Nephron progenitor cell (in vitro differentiated cells): ENCODE results near the gene PRPF38B.
"Not testable (repeated sequence)": the region's sequence is repeated elsewhere in the genome, so short reads cannot be mapped to it uniquely, and the experiment has no call there.

Experiments
- DNase-seq: peaks from one replicate; pipeline ENCODE4 v3.0.0; 2021
- H3K27ac Mint-ChIP-seq: 2 replicates; pipeline ENCODE4 v1.8.0; 2021; ENCODE audit warnings: mild to moderate bottlenecking, moderate library complexity, mixed read lengths
- H3K27me3 Mint-ChIP-seq: 2 replicates; pipeline ENCODE4 v1.8.0; 2021; ENCODE audit warnings: mild to moderate bottlenecking, low read depth, mixed read lengths; ENCODE audit not compliant: poor library complexity
- H3K36me3 Mint-ChIP-seq: 2 replicates; pipeline ENCODE4 v1.8.0; 2021; ENCODE audit warnings: low read depth, mixed read lengths
- H3K4me1 Mint-ChIP-seq: 2 replicates; pipeline ENCODE4 v1.8.0; 2021; ENCODE audit warnings: mixed read lengths
- H3K4me3 Mint-ChIP-seq: 2 replicates; pipeline ENCODE4 v1.8.0; 2021; ENCODE audit warnings: mild to moderate bottlenecking, moderate library complexity, mixed read lengths
- H3K9me3 Mint-ChIP-seq: 2 replicates; pipeline ENCODE4 v1.8.0; 2021; ENCODE audit warnings: mild to moderate bottlenecking, moderate library complexity, mixed read lengths
- CTCF ChIP-seq: fragments of 200-600 bp; sonication (generic); IDR thresholded peaks from 2 replicates; pipeline ENCODE4 v1.5.0; 2021; ENCODE audit warnings: antibody characterized with exemption

The PRPF38B gene

GRCh38 chr1:108701176-108701849 lies 9.2 kb downstream of the PRPF38B start:
- Mint-ChIP-seq H3K4me3 (no peak overlapping the region), H3K9me3 (no peaks in the 10 kb centered on the region), H3K4me1 (no peaks in the 10 kb centered on the region), H3K36me3 (peaks cover 66% of the 10 kb centered on the region), H3K27ac (no peak overlapping the region), H3K27me3 (peaks cover 4% of the 10 kb centered on the region)
- no peak for DNase-seq
- TF ChIP-seq CTCF: no peak

- H3K27me3 Mint-ChIP-seq, H3K4me3 Mint-ChIP-seq, H3K9me3 Mint-ChIP-seq, H3K4me1 Mint-ChIP-seq, H3K27ac Mint-ChIP-seq, DNase-seq: not testable (repeated sequence)
- peaks cover 58% of the 10 kb centered on the region for H3K36me3 Mint-ChIP-seq
Measured at GRCh38 chr1:108702109-108702508, 10.0 kb downstream of the PRPF38B start.

GRCh38 chr1:108703939-108704338 lies 11.8 kb downstream of the PRPF38B start:
- no peak for DNase-seq
- H3K36me3 Mint-ChIP-seq: peaks cover 40% of the 10 kb centered on the region
- peaks cover 19% of the 10 kb centered on the region for H3K27me3 Mint-ChIP-seq
- H3K27ac Mint-ChIP-seq: no peak overlapping the region
- H3K9me3 Mint-ChIP-seq: no peaks in the 10 kb centered on the region
- no peaks in the 10 kb centered on the region for H3K4me1 Mint-ChIP-seq
- no peak for TF ChIP-seq CTCF
- no peak overlapping the region for H3K4me3 Mint-ChIP-seq

- Mint-ChIP-seq H3K36me3 (peaks cover 34% of the 10 kb centered on the region), H3K9me3 (no peaks in the 10 kb centered on the region), H3K4me3 (no peak overlapping the region), H3K27me3 (peaks cover 20% of the 10 kb centered on the region), H3K4me1 (no peaks in the 10 kb centered on the region), H3K27ac (no peak overlapping the region)
- DNase-seq: no peak
- TF ChIP-seq CTCF: no peak
Measured at GRCh38 chr1:108704496-108704895, 12.4 kb downstream of the PRPF38B start.

GRCh38 chr1:108706643-108707042 lies 14.5 kb downstream of the PRPF38B start:
- H3K9me3 Mint-ChIP-seq: no peaks in the 10 kb centered on the region

More at GRCh38 chr1:108706643-108707042, 14.5 kb downstream of the PRPF38B start:
- H3K27ac Mint-ChIP-seq: no peak overlapping the region
- H3K4me1 Mint-ChIP-seq: no peaks in the 10 kb centered on the region
- H3K27me3 Mint-ChIP-seq: peaks cover 25% of the 10 kb centered on the region
- DNase-seq: no peak
- no peak overlapping the region for H3K4me3 Mint-ChIP-seq
- TF ChIP-seq CTCF: no peak
- H3K36me3 Mint-ChIP-seq: peaks cover 13% of the 10 kb centered on the region
